SH-SY5Y (cell line): ENCODE results near the gene PUDP.

Source experiments
- GATA2 ChIP-seq: IDR thresholded peaks from 2 replicates; pipeline ENCODE4 v1.6.1; 2011; ENCODE audit warnings: mild to moderate bottlenecking, low read depth, low read length
- GATA3 ChIP-seq: IDR thresholded peaks from 2 replicates; pipeline ENCODE4 v1.6.1; 2011; ENCODE audit warnings: low read depth, mild to moderate bottlenecking, low read length, moderate library complexity

DNA sequence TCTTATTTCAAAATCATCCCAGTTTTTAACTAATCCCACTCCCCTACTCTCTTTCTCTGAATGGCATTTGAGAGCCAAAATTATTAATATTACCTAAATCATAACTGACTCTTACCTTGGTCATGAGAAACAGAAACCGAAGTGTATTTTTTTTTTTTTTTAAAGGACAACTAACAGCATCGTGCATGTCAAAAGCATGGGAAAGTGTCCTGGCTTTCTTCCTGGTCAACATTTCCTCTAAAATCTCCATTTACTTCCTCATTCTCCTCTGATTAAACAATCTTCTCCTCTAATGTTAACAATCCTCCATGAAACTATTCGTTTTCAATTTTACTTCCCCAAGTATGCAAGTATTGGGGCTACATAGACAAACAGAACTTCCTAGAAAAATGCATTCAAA is 2.5 kb downstream of the PUDP start:
- TF ChIP-seq GATA3 (no peak), GATA2 (no peak)
